Hippocampal formation (tissue), 2 donors: ENCODE data around the gene F2R.
A peak's percentile ranks its signal among the peaks of the same experiment; 100 is the strongest.
"Not testable (repeated sequence)": the region's sequence is repeated elsewhere in the genome, so short reads cannot be mapped to it uniquely, and the experiment has no call there.

Source experiments
- DNase-seq, 2 donors: peaks; one replicate each; lab custom pipeline; 2025; lab: John Stamatoyannopoulos, UW

Gene F2R

DNA sequence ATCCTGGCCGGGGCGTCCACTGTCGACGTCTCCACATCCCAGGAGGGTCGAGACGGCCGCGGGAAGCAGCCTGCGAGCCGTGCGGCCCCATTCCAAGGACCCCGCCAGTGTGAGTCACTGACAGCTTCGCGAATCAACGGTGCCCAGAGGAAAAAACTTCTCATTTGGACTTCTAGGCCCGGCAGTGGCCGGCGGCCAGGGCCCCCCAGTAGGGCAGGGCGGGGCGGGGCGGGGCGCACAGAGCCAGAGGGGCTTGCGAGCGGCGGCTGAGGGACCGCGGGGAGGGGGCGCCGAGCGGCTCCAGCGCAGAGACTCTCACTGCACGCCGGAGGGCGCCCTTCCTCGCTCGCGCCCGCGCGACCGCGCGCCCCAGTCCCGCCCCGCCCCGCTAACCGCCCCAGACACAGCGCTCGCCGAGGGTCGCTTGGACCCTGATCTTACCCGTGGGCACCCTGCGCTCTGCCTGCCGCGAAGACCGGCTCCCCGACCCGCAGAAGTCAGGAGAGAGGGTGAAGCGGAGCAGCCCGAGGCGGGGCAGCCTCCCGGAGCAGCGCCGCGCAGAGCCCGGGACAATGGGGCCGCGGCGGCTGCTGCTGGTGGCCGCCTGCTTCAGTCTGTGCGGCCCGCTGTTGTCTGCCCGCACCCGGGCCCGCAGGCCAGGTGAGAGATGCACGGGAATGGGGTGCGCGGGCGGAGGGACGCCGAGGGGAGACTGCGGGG is at the start of gene F2R:
Gene F2R, plus strand, starts transcription at position 391 of the 720 bp plus-strand sequence. Its CDS starts 182 bp downstream, at position 573.
- DNase-seq, result no peak

- no peak for DNase-seq
Measured at GRCh38 chr5:76667495-76667894, 48.4 kb upstream of the F2R start.

GRCh38 chr5:76669245-76669644 is 46.7 kb upstream of the F2R start:
- no peak for DNase-seq

DNA sequence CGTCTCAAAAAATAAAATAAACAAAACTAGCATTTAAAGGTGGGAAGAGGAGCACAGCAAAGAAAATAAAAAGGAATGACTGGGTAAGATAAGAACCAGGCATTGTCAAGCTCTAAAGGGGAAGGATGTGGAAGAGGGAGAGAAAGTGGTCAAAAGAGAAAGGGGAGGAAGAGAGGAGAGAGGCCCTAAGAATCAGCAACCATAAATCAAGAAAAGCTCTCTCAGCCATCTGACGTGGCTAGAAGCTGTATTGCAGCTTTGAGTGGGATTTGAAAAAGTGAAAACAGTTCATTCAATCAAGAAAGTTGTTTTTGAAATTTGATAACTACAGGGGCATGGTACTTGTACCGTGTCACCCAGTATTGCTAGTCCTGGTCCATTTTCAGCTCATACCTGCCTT is 45.4 kb upstream of the F2R start:
- DNase-seq, result no peak

DNA sequence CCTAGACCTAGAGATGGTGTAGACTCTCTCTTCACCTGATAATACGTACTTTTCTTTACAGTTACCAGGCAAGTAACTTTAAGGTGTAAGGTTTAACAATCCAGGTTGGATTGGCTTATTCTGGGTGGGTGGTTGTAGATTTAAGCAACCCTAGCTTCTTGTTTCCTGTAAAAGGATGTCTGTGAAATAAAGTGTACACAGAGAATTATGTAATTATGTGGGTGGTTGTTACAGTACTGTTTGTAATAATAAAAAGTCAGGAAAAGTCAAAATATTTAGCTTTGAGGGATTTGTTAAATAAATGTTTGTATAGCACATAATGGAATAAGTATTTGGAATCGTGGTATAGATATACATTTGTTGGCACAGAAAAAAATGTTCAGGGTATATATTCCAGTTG is 43.7 kb upstream of the F2R start:
- no peak for DNase-seq

GRCh38 chr5:76673125-76673524 is 42.8 kb upstream of the F2R start:
- no peak for DNase-seq

GRCh38 chr5:76674330-76675066 is 41.4 kb upstream of the F2R start:
- no peak for DNase-seq

DNA sequence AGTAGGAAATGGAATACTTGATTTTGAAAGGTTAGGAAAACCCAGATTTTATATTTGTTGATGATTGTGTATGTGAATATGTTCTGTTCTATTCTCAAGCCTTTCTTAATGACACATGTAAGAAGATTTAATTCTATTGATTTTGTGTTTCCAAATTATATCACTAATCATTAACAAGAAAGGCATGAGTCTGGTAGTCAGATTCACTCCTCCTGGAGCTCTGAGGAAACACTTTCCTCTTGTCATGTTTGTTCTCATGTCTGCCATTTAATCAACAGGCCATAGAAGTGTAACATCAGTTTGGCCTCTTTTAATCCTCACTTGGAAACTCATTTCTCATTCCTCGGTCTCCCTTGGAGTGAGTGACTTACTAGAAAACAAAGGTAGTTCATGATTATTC is 40.6 kb upstream of the F2R start:
- no peak for DNase-seq

- no peak for DNase-seq
Measured at GRCh38 chr5:76677849-76678472, 38.0 kb upstream of the F2R start.

GRCh38 chr5:76679231-76679630 is 36.7 kb upstream of the F2R start:
- DNase-seq, result peak in 1 of 2 donors; percentile 4

GRCh38 chr5:76680826-76681225 is 35.1 kb upstream of the F2R start:
- DNase-seq, result not testable (repeated sequence)

GRCh38 chr5:76681287-76681686 is 34.6 kb upstream of the F2R start:
- no peak for DNase-seq

- no peak for DNase-seq
Measured at GRCh38 chr5:76682387-76682786, 33.5 kb upstream of the F2R start.

DNA sequence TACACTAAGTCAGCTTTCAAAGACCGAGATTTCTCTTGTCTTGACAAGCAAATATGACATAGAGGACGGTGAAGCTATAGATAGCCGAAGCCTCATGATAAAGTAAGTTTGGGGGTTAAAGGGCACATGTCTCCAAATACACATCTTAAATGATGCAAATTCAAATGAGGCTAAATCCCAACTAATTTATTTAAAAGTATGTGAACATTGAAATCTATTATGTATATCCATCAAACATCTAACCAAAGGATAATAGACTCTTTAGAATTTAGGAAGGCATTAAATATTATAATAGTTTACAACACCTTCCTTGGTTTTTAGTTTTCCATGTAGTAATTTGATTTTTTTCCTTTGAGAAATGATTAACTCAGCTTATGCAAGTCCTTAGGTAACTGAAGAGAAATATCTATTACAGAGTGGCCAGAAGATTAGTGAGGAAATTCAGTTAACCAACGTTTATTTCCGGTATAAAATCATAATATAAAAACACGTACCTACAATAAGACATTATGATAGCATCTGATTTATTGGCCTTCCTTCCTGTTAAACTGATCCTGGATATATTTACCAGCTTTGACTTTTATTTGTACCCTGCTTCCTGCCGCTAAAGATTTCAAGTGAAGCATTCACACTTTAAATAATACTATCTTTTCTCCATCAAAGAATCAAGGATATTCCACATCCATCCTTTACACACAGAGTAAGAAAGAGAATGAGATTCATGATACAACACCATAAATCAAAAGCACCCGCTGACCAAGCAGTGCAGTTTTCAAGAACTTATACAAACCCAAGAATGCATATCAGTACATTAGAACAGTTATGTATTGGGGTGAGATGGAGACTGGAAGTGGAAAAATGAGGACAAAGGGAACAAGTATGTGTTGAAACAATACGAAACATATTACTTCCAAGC is 31.9 kb upstream of the F2R start:
- no peak for DNase-seq

- no peak for DNase-seq
Measured at GRCh38 chr5:76684756-76685519, 31.0 kb upstream of the F2R start.

DNA sequence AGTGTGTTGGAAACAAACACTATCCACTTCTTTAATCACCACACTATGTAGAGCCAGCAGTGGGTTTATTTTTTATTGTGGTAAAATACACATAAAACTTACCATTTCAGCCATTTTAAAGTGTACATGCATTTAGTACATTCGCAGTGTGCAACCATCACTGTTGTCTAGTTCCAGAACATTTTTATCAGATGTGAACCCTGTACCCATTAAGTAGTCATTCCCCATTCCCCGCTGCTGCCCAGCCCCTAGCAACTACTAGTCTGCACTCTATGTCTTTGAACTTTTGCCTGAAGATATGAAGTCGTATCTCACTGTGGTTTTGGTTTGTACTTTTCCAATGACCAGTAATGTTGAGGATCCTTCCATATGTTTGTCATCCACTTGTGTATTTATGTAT is 30.2 kb upstream of the F2R start:
- no peak for DNase-seq

DNA sequence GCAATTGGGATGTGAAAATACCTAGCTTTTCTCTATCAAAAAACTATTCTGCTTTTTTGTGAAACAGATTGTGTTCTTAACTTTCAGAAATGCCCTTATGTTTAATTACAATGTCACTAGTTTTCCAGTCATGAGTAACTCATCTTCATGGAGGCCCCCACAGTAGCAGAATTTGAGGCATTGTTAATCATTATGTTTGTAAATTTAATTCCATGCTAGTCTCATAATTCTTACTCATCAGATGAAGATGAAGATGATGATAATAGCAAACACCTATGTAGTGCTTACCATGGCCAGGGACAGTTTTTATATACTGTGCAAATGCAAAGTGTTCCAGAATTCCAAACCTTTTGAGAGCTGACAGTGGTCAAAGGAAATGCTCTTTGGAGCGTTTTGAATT is 27.7 kb upstream of the F2R start:
- DNase-seq, result no peak

DNA sequence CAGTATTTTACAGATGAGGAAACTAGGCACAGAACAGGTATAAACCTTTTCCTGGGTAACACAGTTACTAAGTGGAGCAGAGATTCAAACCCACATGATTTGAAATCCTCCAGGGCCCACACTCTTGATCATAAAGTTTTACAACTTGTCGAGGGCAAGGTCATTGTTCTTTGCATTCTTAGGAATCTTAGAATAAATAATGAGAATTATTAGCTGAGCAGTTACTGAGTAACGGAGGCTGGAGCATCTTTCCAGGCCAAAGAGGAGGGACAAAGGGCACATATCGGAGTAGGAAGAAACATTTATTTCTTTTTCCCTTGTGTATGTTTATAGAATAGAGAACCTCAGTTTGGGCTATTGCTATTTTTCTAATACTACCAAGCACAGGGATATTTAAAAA is 27.1 kb upstream of the F2R start:
- no peak for DNase-seq

DNA sequence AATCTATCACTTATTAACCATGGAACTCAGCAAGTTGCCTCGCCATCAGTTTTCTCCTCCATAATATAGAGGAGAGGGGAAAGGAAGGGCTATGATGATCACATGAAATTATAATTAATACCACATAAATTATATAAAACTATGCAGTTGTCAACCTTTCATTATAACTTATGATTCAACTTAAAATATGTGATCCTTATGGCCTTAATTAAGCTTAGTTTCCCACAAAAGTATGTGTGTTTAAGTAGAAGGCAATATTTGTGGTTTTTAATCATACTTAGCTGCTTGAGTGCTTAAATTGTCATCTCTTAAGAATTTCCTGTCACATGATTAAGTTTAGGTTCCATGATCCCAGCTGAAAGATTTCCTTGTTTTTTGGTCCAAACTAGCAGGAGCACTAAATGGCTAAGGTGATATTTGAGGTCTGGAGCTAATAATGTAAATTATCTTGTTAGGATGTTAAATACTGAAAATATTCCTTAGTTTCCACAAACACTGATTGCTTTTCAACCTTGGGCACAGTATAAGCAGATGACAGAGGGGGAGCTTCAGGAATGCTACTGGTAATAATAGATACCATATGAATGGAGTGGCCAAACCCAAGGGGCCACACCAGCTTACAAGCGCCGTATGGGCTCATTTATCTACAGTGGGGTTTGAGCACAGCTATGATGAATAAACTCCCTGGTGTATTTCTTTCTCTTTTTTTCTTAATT is 26.4 kb upstream of the F2R start:
- DNase-seq, result no peak

DNA sequence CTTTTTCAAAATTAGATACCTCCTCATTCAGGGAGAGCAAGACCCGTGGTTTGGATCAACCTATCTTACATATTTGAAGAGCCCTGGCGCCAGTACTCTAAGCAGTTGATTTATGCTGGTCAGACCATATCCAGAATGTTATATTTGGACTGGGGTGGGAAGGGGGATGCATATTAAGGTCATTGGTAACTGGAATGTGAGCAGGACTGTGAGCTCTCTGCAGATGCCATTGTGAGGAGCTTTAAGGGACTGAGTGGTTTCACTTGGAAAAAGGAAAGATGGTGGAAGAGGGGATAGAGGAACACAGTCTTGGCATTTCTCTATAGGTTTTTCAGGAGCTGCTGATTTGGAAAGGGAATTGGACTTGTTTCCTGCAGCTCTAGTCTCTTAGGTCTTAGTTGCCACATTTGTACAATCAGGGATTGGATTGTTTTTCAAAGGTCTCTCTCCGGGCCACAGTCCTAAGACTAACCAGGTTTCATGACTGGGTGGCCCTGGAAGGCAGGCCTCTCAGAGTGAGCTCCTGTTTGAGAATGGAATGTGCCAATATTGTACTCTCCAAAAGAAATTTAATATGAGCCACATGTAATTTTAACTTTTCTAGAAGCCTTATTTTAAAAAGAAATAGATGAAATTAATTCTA is 25.8 kb upstream of the F2R start:
- no peak for DNase-seq
